Liver (tissue), 3 donors: ENCODE measurements around the gene DSG2.

Experiments used
- CTCF ChIP-seq: fragments of 150-350 bp; IDR thresholded peaks from 2 replicates; pipeline ENCODE4 v1.5.1; 2017; ENCODE audit warnings: improper control_type of control experiment, low read depth, low read length; ENCODE audit not compliant: missing input control
- MAX ChIP-seq: IDR thresholded peaks from 2 replicates; pipeline ENCODE4 v1.6.1; 2016; ENCODE audit warnings: antibody characterized with exemption
- RXRA ChIP-seq, 2 donors: IDR thresholded peaks; 2 replicates each; pipeline ENCODE4 v1.6.1; 2017 to 2018; ENCODE audit warnings: antibody characterized with exemption in 2 of 2, mild to moderate bottlenecking in 1 of 2
- donor health status: healthy.
- donor health status: healthy.

- no peak for TF ChIP-seq MAX
- peak; percentile 53 for TF ChIP-seq CTCF
- TF ChIP-seq RXRA (IDR thresholded peaks at IDR 0.05), result peak in 1 of 2 donors; percentile 6
Observed at GRCh38 chr18:31506024-31506742, 8.2 kb downstream of the DSG2 start.
